Measurements from ENCODE around the gene HDAC10.
A peak's percentile ranks its signal among the peaks of the same experiment; 100 is the strongest.

HDAC10 gene

GRCh38 chr22:50253046-50253915, 2.2 kb upstream of the HDAC10 start:
- no peak for DNase-seq

GRCh38 chr22:50252082-50253045, 1.3 kb upstream of the HDAC10 start:
- DNase-seq = peak; percentile 63

- no peak for DNase-seq
Measured at GRCh38 chr22:50251477-50252081, 514 bp upstream of the HDAC10 start.

- no peak for DNase-seq
Measured at GRCh38 chr22:50250249-50250554, 863 bp downstream of the HDAC10 start.

GRCh38 chr22:50249341-50250248, 1.5 kb downstream of the HDAC10 start:
- DNase-seq = no peak

- DNase-seq = no peak
Measured at GRCh38 chr22:50248196-50249081, 2.6 kb downstream of the HDAC10 start.

- DNase-seq = peak; percentile 72
Measured at GRCh38 chr22:50247748-50248147, 3.3 kb downstream of the HDAC10 start.

GRCh38 chr22:50246242-50247175, 4.6 kb downstream of the HDAC10 start:
- DNase-seq = no peak

GRCh38 chr22:50245214-50246072, 5.6 kb downstream of the HDAC10 start:
- DNase-seq = no peak

- peak; percentile 92 for DNase-seq
Measured at GRCh38 chr22:50244420-50245213, 6.4 kb downstream of the HDAC10 start, which contains the start of gene TUBGCP6. TSS of gene TUBGCP6 (minus strand) at chr22:50245023. CDS start at chr22:50244459, 564 bp downstream.

GRCh38 chr22:50243685-50244419, 7.2 kb downstream of the HDAC10 start:
- no peak for DNase-seq

GRCh38 chr22:50242406-50242949, 8.6 kb downstream of the HDAC10 start:
- DNase-seq = no peak

- no peak for DNase-seq
Measured at GRCh38 chr22:50238755-50239154, 12.3 kb downstream of the HDAC10 start.

- no peak for DNase-seq
Measured at GRCh38 chr22:50236731-50237409, 14.2 kb downstream of the HDAC10 start.

GRCh38 chr22:50233223-50233622, 17.8 kb downstream of the HDAC10 start:
- no peak for DNase-seq

- DNase-seq = no peak
Measured at GRCh38 chr22:50232481-50233151, 18.4 kb downstream of the HDAC10 start.
